HG02981 (cell line): ENCODE measurements around the gene DNAJB8.
A peak's percentile ranks its signal among the peaks of the same experiment; 100 is the strongest.

Experiments used
- ATAC-seq: cut with Tn5 transposase; IDR thresholded peaks from one replicate; pipeline ENCODE4 v1.9.1; 2021; ENCODE audit warnings: mild to moderate bottlenecking, moderate library complexity; ENCODE audit not compliant: unreplicated experiment

DNAJB8 gene

DNA sequence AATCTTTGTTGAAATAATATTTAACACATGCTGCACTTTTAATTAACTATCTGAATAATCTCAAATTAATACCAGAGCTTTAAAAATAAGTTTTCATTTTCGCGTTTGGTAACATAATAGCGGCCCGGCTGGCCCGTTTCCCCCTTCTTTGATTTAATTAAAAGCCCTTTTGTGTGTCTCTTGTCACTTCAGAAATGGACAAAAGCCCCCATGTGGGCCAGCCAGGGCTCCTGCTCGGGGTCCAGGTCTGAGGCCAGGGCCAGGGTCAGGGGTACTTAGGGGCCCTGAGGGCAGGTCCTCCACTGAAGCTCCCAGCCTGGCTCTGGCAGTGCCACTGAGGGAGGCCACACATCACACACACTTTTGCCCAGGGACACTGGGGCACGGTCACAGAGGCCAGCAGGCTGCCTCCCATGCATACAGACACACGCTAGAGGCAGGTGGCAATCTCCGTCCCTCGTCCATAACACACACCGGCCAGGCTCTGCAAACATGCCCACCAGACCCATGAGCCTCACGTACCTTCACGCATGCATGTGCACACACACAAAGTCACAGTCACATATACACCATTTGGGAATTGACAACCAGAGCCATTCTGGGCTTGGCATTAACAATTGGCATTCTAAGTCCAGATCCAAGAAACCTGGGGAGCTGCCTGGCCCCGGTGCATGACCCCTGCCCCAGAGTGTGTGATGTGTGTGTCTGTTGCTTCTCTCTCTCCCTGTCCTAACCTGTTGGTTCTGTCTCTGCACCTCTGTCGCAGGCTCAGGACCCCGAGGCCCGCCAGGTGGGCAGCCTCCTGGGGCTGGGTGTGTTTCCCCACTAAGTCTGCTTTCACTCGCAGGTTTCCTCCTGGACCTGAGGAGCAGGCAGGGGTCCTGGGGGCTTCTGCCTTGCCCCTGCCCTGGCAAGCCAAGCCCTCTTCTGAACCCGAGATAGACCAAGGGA, 38.5 kb downstream of the DNAJB8 start:
- ATAC-seq: no peak

DNA sequence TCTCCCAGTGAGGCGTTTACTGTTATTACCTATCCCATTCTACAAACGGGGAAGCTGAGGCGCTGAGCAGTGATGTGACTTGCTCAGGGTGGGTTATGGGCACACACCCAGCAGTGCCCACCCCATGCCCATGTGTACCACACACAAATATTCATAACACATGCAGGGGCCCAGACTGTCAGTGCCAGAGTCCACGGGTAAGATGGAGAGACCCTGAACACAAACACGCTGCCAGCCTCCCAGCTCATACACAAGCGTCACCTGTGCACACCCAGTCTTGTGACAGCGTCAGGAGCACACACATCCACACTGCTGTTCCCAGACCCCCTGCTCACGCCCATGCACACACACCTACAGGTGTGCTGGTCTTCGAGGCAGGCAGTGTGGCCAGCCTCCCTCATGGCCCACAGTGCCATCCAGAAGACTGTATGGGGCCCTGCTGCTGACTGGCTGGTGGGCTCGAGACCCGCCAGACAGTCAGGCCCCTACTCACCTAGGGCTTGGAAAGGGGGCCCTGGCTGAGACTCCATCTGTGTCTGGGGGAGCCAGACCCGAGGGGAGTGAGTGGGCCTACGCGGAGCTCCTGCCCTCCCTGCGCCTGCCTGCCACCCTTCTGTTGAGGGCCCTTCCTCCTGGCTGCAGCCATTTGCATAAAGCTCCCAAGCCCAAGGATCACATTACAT, 39.4 kb downstream of the DNAJB8 start:
- ATAC-seq: no peak

DNA sequence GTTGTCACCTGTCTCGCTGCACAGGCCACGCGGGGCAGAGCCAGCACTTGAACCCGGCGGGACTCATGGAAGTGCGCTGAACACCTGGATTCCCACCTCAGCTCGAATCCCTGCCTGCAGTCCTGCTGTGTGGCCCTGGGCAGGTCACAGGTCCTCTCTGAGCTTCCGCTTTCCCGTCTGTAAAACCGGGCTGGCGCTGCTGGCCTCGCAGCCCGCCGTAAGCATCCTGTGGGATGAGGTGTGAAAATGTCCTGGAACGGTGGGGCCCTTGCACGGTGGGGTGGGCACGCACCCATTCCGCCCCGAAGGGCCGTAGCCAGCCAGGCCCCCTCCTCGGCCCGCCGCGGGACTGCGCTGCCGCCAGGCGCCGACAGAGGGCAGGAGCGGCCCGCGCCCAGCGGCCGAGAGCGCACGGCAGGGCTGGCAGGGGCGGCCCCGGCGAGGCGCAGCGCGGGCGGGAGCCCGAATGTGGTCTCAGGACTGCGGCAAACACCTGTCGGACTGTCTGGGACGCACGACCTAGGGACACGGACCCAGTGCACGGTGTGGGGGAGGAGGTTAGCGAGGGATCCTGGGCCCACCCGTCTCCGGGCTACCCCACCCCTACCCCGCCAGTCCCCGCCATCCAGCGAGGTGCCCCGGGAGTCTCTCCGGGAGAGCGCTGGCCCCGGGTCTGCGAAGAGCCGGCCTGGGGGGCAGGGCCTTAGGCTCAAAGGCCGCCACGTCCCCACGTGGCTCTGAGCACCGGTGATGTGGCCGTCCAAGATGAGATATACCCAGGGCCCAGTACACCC, 40.4 kb downstream of the DNAJB8 start:
- peak; percentile 82 for ATAC-seq

DNA sequence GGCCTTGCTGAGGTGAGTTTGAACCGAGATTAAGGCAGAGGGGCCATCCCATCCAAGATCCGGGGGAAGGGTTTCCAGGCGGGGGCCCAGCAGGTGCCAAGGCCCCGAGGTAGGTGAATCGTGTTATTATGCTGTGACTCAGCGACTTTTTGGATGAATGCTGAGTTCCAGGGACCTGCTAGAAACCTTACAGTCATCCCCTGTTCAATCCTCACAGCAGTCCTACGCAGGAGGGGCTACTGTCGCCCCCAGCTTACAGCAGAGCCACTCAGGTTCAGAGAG, 40.9 kb downstream of the DNAJB8 start:
- no peak for ATAC-seq

DNA sequence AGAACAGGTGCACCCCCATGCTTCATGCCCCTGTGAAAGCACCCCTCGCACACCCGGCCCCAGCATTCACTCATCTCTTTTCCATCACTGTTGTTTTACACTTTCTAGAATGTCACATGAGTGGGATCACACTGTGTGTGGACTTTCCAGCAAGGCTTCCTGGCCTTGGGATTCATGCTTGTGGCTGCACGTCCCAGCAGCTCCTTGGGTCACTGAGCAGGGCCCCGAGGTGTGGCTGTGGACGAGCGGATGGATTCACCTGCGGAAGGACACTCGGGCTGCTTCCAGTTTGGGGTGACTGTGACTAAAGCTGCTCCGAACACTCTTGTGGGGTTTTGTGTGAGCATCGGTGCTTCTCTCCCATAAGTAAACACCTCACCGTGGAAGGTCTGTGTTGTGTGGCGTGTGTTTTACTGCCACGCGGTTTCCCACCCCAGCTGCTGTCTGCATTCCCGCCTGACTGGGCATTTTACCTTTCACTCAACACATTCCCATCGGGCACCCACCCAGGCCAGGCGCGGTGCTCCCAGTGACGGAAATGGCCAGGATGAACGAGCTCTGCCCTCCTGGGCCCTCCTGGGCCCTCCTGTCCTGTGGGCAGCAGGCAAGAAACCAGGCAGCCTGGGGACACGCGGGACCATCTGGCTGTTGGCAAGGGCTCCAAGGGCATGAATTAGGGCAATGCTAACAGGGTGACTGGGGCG, 41.4 kb downstream of the DNAJB8 start:
- ATAC-seq: no peak

DNA sequence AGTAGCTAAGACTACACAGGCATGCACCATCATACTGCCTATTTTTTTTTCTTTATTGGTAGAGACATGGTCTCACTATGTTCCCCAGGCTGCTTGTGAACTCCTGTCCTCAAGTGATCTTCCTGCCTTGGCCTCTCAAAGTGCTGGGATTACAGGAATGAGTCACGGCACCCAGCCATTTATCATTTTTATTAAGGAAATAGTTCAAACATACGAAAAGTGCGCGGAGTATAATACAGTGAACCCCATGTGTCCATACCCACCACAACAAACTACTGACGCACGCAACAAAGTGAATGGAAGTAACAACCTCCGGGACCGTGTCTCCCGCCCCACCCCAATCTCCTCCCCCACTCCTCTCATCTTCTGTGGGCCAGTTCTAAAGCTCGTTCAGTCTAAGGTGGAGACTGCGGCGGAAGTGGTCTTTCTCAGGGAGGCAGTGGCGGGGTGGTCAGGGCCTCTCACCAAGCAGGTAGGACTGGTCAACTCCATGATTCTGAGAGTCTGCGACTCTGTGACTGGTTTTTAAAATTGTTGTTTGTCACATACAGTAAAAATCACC, 42.1 kb downstream of the DNAJB8 start:
- no peak for ATAC-seq

DNA sequence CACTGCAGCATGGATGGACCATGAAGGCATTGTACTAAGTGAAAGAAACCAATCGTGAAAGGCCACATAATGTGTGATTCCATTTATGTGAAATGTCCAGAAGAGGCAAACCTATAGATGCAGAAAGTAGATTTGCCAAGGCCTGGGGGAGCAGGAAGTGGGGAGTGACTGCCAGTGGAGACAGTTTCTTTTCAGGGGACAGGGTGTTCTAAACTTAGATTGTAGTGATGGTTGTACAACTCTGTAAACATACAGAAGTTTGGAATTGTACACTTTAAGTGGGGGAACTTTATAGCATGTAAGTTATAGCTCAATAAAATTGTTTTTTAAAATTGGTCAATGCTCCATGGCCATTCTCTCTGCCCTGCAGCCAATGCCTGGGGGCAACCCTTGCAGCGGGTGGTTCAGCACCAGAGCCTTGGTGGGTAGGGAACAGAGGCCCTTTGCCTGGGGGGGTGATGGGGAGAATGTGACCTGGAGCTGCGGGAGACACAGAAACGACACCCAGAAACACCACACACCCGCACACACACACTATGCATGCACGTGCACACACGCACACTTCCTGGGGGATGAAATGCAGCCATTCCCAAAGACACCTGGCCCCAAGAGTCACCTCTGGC, 43.1 kb downstream of the DNAJB8 start:
- no peak for ATAC-seq

DNA sequence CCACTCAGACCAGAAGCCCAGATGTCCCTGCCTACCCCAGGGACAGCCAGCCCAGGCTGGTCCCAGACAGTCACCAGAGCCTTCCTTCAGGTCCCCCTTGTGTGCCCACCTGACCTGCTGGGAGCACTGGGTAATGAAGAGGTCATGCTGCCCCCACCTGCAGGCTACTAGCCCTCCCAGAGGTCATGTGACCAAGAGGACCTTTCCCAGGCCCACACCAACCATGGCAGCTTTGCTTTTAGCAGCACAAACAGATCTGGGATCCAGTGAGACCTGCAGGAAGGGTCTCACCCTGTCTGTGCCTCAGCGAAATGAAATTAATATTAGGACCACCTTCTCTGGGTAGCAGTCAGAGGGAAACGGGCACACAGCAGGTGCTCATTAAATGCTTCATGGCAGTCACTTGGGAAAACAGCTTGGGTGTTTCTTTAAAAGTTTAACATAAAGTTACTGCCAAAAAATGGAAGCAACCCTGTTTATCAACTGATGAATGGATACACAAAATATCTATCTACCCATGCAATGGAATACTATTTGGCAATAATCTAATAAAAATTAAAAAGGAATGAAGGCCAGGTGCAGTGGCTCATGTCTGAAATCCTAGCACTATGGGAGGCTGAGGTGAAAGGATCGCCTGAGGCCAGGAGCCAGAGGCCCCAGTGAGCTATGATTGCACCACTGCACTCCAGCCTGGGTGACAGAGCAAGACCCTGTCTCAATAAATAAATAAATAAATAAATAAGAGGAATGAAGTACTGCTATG, 43.7 kb downstream of the DNAJB8 start:
- no peak for ATAC-seq

DNA sequence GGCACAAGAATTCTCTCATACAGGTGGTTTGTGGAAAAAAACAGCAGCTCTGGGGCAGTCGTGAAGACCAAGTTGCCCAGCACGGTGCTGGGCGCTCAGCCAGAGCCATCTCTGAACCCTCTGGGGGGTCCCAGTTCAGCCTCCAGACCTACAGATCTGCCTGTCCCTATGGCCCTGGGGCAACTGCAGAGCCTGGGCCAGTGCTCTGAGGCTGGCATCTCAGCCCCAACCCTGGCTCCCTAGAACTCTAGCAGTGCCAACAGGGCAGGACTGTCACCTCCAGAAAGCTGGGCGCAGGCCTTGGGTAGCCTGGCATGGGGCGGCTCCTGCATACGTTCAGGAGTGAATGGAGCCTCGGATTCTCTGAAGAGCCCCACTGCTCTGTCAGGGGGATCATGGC, 44.7 kb downstream of the DNAJB8 start:
- ATAC-seq: no peak

DNA sequence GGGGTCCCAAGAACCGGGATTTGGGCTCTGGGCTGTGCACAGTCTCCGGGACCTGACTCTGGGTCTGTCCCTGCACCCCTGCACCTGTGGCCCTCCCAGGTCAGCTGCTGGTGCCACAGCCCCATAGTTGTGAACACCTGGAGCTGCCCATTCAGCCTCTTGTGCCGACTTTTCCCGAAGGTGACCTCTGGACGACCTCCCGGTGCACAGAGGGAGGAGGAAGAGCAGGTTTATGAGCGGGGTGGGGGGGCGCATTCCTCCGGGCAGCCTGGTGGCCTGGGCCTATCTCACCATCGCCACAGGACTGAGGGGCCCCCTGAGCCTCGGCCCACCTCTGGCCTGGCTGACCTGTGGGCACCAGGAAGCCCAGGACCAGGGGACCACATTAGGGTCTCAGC, 45.3 kb downstream of the DNAJB8 start:
- no peak for ATAC-seq

DNA sequence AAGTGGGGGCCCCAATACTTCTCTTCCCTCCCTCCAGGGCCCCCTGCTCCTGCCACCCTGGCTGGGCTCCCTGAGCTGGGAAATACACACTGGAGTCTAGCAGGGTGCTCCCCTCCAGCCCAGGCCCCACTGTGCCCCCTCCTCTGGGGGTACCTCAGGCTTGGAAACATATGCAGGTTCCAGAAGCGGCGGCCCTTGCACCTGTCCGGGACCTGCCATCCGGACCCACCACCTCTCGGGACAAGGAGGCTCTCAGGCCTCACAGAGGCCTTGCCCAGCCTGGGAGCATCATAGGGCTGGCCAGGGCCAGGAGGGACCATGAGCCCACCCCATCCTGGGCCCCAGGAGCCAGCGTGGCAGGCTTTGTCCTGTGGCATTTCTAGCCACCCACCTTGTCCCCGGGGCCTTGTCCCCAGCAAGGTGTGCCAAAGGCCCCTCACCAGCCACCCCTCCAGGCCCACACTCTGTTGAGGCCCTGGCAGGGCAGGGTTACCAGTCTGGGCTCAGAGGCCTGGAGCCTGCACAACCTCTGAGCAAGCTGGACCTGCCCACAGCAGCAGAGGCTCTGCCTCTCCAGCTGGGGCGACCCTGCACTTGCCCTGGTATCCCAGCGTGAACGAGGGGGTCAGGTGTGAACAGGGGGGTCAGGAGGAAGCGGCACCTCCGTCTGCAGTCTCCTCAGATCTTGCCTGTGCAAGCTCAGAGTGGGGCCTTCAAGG, 45.8 kb downstream of the DNAJB8 start:
- ATAC-seq: no peak

DNA sequence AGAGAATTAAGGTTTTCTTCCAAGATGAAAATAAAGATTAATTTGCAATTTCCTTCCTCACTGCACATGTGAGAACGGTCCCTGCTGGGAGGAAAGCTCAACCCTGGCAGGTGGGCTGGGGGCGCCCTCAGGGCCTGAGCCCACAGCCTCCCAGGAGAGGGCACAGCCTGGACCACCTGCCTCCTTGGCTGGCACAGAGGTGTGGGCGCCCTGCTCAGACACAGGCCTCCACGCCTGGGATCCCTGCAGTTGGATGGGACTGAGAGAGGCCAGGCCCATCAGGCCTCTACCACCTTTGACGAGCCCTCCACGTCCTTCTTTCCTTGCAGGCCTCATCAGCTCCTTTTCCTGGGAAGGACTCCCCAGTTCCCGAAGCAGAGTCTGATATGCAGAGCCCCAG, 46.4 kb downstream of the DNAJB8 start:
- no peak for ATAC-seq

DNA sequence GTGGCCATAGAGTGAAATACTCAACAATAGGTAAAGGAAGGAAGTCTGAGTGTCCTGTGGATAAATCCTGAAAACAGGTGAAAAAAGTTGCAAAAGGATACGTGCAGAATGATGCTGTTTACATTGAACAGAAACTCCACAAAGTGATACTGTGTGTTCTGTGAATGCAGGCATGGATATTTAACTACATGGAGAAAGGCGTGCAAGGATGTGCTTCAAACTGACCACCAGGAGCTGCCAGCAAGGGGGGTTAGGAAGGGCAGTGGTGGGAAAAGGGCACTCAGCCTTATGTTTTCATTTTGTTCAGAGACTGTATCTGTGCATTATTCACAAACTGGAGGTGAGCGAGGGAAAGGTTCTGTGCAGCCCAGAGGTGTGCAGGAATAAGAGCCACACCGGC, 47.4 kb downstream of the DNAJB8 start:
- ATAC-seq: no peak

DNA sequence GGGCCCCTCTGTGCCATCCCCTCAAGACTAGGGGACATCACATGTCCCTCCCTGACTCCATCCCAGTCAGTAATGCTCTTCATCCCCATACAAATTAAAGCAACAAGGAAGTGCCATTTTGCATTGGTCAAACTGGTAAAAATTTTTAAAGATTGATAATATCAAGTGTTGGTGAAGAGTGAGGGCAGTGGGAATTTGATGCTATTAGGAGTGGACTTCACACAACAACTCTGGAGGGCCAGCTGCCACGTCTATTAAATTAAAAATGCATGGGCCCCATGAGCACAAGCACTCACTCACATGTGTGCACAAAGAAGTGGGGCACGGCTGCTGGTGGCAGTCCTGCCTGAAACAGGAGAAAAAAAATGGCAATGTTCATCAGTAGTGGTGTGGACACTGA, 47.8 kb downstream of the DNAJB8 start:
- ATAC-seq: no peak

DNA sequence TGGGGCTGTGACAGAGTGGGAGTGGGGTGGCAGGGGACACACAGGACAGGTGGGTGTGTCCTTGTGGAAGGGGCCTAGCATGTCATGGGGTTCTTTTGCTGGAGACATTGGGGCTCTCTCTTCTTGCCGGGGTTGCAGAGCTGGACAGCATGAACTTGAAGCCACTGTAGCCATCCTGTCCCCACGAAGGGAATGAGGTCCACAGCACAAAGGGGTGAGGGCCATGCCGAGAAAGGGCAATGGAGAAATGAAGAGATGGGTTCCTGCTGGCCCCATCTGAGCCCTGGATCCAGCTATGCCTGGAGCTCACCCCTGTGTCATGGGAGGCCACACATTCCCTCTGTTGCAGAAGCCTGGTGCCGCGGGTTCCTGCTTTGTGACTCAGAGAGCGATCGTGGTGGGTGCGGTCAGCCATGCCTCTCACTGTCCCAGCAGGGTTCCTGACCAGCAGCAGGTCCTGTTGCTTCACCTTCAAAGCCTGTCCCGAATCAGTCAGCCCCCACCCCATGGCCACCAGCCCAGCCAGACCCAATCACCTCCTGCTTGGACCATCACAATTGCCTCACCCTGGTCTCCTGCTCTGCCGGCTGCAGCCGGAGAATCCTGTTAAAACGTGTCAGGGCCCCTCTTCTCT, 50.0 kb downstream of the DNAJB8 start:
- no peak for ATAC-seq

DNA sequence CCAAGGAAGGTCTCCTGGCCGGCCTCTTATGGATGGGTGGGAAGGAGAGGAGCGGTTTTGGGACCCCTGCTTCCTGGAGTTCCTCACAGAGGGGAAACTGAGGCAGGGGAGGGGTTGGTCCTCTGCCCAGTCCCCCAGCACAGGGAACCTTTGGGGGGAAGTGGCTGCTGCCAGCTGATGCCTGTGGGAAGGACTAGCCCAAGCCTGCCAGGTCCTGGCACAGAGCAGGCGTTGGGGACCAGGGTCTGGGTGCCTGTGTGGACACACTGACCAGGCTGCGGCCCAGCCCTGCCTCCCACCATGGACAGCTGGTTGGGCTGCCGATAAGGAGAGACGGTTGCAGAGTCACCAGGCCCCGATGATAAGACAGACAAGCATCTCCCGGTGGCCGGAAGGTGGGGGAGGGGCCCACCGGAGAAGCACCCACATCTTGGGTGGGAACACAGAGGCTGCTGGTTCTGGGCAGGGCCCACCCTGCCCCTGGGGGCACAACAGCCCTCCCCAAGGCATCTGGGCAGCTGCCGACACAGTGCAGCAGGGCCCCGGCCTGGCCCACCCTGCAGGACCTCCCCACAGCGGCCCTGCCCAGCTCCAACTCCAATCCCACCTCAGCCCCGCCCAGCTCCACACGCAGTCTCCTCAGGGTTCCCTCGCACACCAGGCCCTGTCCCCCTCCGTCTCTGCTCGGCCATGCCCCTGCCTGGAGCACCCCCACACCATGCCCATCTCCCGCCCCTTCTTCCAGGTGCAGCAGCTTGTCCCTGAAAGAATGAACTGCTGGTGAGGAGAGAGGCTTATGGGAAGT, 50.7 kb downstream of the DNAJB8 start:
- ATAC-seq: no peak

DNA sequence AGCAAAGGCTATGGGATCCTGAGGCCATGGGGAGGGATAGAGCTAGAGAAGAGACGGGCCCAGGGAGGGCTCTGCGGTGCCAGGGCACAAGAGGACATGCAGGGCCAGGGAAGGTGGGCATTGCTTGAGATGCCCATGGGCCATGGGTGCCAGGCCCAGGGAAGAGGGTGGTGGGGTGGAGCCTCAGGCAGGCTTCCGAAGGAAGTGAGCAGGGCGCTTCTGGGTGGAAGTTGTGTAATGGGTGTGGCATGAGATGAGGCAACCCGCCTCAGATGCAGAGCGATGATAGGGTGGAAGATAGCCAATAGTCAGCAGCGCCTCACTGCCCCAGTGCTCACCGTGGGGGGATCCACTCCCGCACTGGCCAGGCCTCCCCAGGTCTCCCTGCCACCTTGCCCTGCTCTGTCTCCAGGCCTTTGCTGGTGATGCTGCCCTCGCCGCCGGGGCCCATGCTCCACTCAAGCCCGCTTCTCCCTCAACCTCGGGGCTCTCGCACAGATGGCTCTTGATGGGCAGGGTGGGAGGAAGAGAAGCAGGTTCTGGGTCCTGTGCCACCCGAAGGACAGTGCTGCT, 51.4 kb downstream of the DNAJB8 start:
- no peak for ATAC-seq
